GM13977 (cell line): ENCODE measurements around the gene UFD1.

ENCODE experiments used
- DNase-seq: peaks from one replicate; pipeline ENCODE4 v3.0.0; 2012; ENCODE audit warnings: low spot score
- CTCF ChIP-seq: IDR thresholded peaks from 2 replicates; pipeline ENCODE4 v1.5.1; 2012; ENCODE audit warnings: mild to moderate bottlenecking, control low read depth; ENCODE audit not compliant: insufficient read depth; ENCODE audit errors: extremely low read depth, missing control alignments
- in situ Hi-C: fragments of 300-500 bp; cut with MboI; formaldehyde crosslinking; loops from one replicate; pipeline ENCODE4 v1.12.0; 2022; ENCODE audit warnings: low sequenced_read_pairs, low pct_unique_long_range_greater_than_20kb, mixed read lengths, inconsistent platforms; ENCODE audit not compliant: unreplicated experiment

The UFD1 gene

GRCh38 chr22:19520566-19521305, 41.7 kb upstream of the UFD1 start:
- no peak for DNase-seq
- in situ Hi-C loops, result no loop called here
- no peak for TF ChIP-seq CTCF

GRCh38 chr22:19520007-19520406, 41.0 kb upstream of the UFD1 start:
- in situ Hi-C loops, result no loop called here
- no peak for TF ChIP-seq CTCF
- DNase-seq, result no peak

- DNase-seq, result no peak
- in situ Hi-C loops, result no loop called here
- no peak for TF ChIP-seq CTCF
Measured at GRCh38 chr22:19519041-19519926, 40.3 kb upstream of the UFD1 start.

- DNase-seq, result no peak
- in situ Hi-C loops, result no loop called here
- no peak for TF ChIP-seq CTCF
Measured at GRCh38 chr22:19518635-19519034, 39.6 kb upstream of the UFD1 start.

GRCh38 chr22:19517919-19518611, 39.1 kb upstream of the UFD1 start:
- in situ Hi-C loops, result no loop called here
- no peak for DNase-seq
- TF ChIP-seq CTCF, result no peak

- in situ Hi-C loops, result no loop called here
- no peak for TF ChIP-seq CTCF
- no peak for DNase-seq
Measured at GRCh38 chr22:19517171-19517500, 38.1 kb upstream of the UFD1 start.
